ENCODE results near the gene HPS4.

DNA sequence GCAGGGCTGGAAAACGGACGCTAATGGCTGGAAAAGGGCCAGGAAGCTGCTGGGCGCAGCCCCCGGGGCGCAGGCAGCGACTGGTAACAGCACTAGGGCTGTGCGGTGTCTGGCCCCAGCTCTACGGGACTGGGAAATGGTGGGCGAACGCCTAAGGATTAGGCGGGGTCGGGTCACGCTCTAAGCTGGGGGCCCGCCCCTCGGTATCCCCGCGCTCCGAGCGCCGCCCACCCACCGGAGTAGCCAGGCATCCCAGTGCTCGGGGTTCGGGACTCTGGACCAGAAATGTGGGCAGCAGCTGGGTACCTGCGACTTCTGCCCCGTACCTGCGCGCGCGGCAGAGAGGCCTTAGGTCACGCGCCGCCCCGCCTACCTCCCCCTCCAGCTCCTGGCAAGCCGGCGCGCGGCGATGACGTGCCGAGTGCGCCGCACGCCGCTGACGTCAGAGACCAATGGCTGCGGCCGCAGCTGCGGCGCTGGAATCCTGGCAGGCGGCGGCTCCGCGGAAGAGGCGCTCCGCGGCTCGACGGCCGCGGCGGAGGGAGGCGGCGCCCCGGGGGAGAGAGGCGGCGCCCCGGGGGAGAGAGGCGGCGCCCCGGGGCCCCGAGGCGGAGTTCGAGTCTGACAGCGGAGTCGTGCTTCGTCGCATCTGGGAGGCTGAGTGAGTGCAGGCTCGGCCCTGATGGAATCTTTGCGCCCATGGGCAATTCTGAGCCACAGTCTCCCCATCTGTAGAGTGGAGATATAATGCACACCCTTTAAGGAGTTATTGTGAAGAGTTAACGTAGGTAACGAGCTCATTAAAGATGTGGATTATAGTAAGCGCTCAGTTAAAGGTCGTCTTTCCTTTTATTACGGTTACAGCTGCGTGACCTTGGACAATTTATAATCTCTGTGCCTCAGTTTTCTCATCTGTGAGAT lies at the start of gene HPS4, which contains the start of gene SRRD:
- no peak for TF ChIP-seq HDAC6 (IDR thresholded peaks at IDR 0.05; ENCODE audit: low read depth, low read length)
- TF ChIP-seq POLR2AphosphoS5 (IDR thresholded peaks at IDR 0.05; ENCODE audit: low read depth, low read length), result peak; percentile 94
- TF ChIP-seq TAF7 (optimal IDR thresholded peaks at IDR 0.05; ENCODE audit: borderline replicate concordance, low read depth, low read length), result peak; percentile 87
- TF ChIP-seq SIN3A (conservative IDR thresholded peaks at IDR 0.05 in 1 of 2, IDR thresholded peaks at IDR 0.05 in 1 of 2; ENCODE audit: low read depth in 1 of 2, low read length in 2 of 2), result peak; percentile 85 to 93; a peak in 3 of 4 replicates
- no peak for TF ChIP-seq NRF1 (IDR thresholded peaks at IDR 0.05; ENCODE audit: low read depth, low read length)
- TF ChIP-seq, protein P1, sequence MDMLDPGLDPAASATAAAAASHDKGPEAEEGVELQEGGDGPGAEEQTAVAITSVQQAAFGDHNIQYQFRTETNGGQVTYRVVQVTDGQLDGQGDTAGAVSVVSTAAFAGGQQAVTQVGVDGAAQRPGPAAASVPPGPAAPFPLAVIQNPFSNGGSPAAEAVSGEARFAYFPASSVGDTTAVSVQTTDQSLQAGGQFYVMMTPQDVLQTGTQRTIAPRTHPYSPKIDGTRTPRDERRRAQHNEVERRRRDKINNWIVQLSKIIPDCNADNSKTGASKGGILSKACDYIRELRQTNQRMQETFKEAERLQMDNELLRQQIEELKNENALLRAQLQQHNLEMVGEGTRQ (IDR thresholded peaks at IDR 0.05; ENCODE audit: low read length), result peak; percentile 80
- no peak for TF ChIP-seq EZH2 (IDR thresholded peaks at IDR 0.05; ENCODE audit: low read depth, low read length, severe bottlenecking)
- no peak for TF ChIP-seq GTF2F1 (IDR thresholded peaks at IDR 0.05; ENCODE audit: borderline replicate concordance, low read depth, low read length)
- peak; percentile 95 for TF ChIP-seq TAF1 (IDR thresholded peaks at IDR 0.05; ENCODE audit: low read depth, low read length)
- TF ChIP-seq, protein P2, sequence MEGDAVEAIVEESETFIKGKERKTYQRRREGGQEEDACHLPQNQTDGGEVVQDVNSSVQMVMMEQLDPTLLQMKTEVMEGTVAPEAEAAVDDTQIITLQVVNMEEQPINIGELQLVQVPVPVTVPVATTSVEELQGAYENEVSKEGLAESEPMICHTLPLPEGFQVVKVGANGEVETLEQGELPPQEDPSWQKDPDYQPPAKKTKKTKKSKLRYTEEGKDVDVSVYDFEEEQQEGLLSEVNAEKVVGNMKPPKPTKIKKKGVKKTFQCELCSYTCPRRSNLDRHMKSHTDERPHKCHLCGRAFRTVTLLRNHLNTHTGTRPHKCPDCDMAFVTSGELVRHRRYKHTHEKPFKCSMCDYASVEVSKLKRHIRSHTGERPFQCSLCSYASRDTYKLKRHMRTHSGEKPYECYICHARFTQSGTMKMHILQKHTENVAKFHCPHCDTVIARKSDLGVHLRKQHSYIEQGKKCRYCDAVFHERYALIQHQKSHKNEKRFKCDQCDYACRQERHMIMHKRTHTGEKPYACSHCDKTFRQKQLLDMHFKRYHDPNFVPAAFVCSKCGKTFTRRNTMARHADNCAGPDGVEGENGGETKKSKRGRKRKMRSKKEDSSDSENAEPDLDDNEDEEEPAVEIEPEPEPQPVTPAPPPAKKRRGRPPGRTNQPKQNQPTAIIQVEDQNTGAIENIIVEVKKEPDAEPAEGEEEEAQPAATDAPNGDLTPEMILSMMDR (IDR thresholded peaks at IDR 0.05; ENCODE audit: control extremely low read depth in 1 of 3, insufficient read depth in 1 of 3, low read depth in 1 of 3, low read length in 3 of 3), result no peak

All from H1 (cell line).